PFSK-1 (cell line): ENCODE data around the gene GABRR2.

Experiments
- POLR2AphosphoS5 ChIP-seq: IDR thresholded peaks from 2 replicates; pipeline ENCODE4 v1.6.1; 2012; ENCODE audit warnings: low read depth, mild to moderate bottlenecking, control low read depth, low read length, moderate library complexity
- SIN3A ChIP-seq: IDR thresholded peaks from 2 replicates; pipeline ENCODE4 v1.6.1; 2012; ENCODE audit warnings: mild to moderate bottlenecking, low read length, moderate library complexity, borderline replicate concordance; ENCODE audit not compliant: insufficient read depth
- TAF1 ChIP-seq: IDR thresholded peaks from 2 replicates; pipeline ENCODE4 v1.6.1; 2012; ENCODE audit warnings: low read length, control low read depth, borderline replicate concordance; ENCODE audit not compliant: insufficient read depth
- TF ChIP-seq, protein P1 (sequence below), 2 experiments: IDR thresholded peaks; 2 replicates each; pipeline versions ENCODE4 v1.6.1 to v1.8.0; 2011 to 2012; ENCODE audit warnings: low read depth in 2 of 2, low read length in 2 of 2, control low read depth in 1 of 2, inconsistent platforms in 1 of 2, mild to moderate bottlenecking in 1 of 2, moderate library complexity in 1 of 2; ENCODE audit not compliant: insufficient read depth in 1 of 2

DNA sequence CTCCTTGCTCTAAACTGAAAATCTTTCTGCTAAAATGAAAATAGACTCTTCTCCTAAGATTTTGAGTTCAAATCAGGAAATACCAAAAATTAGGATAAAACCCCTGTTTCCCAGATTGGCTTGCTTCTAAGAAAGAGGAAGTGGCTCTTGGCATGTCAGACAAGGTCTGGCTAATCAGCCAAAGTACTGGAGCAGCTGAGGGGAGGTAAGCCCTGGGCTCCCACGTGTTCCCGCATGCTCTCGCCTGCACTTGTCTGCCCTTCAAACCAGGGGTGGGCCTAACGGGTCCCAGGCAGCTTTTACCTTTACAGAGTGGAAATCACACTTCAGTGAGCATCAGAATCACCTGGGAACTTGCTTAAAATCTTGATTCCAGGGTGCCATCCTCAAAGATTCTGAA is 54.8 kb downstream of the GABRR2 start:
- TF ChIP-seq TAF1: no peak
- TF ChIP-seq SIN3A: no peak
- TF ChIP-seq POLR2AphosphoS5: no peak
- TF ChIP-seq, protein P1, sequence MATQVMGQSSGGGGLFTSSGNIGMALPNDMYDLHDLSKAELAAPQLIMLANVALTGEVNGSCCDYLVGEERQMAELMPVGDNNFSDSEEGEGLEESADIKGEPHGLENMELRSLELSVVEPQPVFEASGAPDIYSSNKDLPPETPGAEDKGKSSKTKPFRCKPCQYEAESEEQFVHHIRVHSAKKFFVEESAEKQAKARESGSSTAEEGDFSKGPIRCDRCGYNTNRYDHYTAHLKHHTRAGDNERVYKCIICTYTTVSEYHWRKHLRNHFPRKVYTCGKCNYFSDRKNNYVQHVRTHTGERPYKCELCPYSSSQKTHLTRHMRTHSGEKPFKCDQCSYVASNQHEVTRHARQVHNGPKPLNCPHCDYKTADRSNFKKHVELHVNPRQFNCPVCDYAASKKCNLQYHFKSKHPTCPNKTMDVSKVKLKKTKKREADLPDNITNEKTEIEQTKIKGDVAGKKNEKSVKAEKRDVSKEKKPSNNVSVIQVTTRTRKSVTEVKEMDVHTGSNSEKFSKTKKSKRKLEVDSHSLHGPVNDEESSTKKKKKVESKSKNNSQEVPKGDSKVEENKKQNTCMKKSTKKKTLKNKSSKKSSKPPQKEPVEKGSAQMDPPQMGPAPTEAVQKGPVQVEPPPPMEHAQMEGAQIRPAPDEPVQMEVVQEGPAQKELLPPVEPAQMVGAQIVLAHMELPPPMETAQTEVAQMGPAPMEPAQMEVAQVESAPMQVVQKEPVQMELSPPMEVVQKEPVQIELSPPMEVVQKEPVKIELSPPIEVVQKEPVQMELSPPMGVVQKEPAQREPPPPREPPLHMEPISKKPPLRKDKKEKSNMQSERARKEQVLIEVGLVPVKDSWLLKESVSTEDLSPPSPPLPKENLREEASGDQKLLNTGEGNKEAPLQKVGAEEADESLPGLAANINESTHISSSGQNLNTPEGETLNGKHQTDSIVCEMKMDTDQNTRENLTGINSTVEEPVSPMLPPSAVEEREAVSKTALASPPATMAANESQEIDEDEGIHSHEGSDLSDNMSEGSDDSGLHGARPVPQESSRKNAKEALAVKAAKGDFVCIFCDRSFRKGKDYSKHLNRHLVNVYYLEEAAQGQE (IDR thresholded peaks at IDR 0.05; ENCODE audit: insufficient read depth in 1 of 2, low read depth in 2 of 2, low read length in 2 of 2): no peak
